HG03432 (cell line): ENCODE data around the gene ZSCAN26.
"Not testable (repeated sequence)": the region's sequence is repeated elsewhere in the genome, so short reads cannot be mapped to it uniquely, and the experiment has no call there.

ENCODE experiments used
- ATAC-seq: cut with Tn5 transposase; IDR thresholded peaks from one replicate; pipeline ENCODE4 v1.9.1; 2021; ENCODE audit warnings: mild to moderate bottlenecking, moderate library complexity; ENCODE audit not compliant: unreplicated experiment

ZSCAN26 gene

GRCh38 chr6:28315628-28316027, 48.7 kb downstream of the ZSCAN26 start:
- ATAC-seq, result no peak

- not testable (repeated sequence) for ATAC-seq
Observed at GRCh38 chr6:28317866-28318265, 50.9 kb downstream of the ZSCAN26 start.

DNA sequence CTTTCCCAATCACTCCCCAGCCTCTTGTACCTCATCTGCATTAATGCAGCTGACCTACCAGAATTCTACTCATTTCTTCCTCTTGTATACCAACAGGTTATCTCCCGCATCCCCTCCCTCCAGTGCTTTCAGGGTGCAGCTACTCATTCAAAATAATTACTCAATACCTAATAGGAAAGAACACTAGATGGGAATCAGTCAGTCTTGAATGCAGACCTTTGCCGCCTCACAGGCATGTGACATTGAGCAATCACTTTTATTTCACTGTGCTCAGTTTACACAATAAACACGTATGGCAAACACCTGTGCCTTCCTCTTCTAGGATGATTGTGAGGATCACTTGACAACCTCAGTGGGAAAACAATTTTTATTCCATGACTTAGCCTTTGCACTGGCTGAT, 55.7 kb downstream of the ZSCAN26 start:
- no peak for ATAC-seq

- no peak for ATAC-seq
Observed at GRCh38 chr6:28323813-28324424, 57.0 kb downstream of the ZSCAN26 start.

DNA sequence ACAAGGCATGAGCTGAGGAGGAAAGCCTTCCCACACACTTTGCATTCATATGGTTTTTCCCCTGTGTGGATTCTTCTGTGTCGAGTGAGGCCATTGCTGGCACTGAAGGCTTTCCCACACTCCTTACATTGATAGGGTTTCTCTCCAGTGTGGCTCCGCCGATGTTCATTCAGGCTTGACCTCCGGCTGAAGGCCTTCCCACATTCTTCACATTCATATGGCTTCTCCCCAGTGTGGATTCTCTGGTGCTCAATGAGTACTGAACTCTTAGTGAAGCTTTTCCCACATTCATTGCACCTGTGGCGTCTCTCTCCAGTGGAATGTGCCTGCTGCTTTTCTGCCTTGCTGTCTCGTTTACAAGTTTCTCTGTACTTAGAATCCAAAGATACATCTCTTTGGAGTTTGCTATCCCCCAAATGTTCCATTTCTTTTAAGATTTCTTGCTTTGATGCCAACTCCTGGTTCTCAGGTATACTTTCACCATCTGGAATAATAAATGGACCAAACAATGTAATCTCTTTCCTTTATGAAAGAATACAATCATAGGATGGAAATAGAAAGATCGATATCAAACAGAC, 59.5 kb downstream of the ZSCAN26 start:
- ATAC-seq, result no peak
